Karpas-422 (cell line): ENCODE data around the gene HEPHL1. TPM values are rescaled to one million over a fixed set of nuclear protein-coding genes. Genes with fewer than 3 reads are reported as not detected.

Experiments
- DNase-seq: peaks from one replicate; pipeline ENCODE4 v3.0.0-alpha.2; 2015
- H2AFZ ChIP-seq: fragments of 200-600 bp; sonication (generic); 2 replicates; pipeline ENCODE4 v1.6.1; 2014; ENCODE audit warnings: antibody characterized with exemption, low read length, mixed read lengths
- H3K27ac ChIP-seq: fragments of 200-600 bp; sonication (generic); 2 replicates; pipeline ENCODE4 v1.5.1; 2014; ENCODE audit warnings: mild to moderate bottlenecking, low read length, moderate library complexity
- H3K27me3 ChIP-seq: fragments of 200-600 bp; sonication (generic); 2 replicates; pipeline ENCODE4 v1.6.1; 2014; ENCODE audit warnings: low read length, mixed read lengths
- H3K36me3 ChIP-seq: fragments of 200-600 bp; sonication (generic); 2 replicates; pipeline ENCODE4 v1.6.1; 2014; ENCODE audit warnings: low read length, mixed read lengths; ENCODE audit not compliant: insufficient read depth
- H3K4me1 ChIP-seq: fragments of 200-600 bp; sonication (generic); 2 replicates; pipeline ENCODE4 v1.6.1; 2014; ENCODE audit warnings: mild to moderate bottlenecking, low read length, mixed read lengths
- H3K4me2 ChIP-seq: fragments of 200-600 bp; sonication (generic); 2 replicates; pipeline ENCODE4 v1.6.1; 2014; ENCODE audit warnings: low read length, low read depth, mild to moderate bottlenecking; ENCODE audit not compliant: poor library complexity, severe bottlenecking
- H3K4me3 ChIP-seq: fragments of 200-600 bp; sonication (generic); 2 replicates; pipeline ENCODE4 v1.5.1; 2014; ENCODE audit warnings: mild to moderate bottlenecking, antibody characterized with exemption, low read length, mixed read lengths
- H3K79me2 ChIP-seq: fragments of 200-600 bp; sonication (generic); 2 replicates; pipeline ENCODE4 v1.6.1; 2014; ENCODE audit warnings: mild to moderate bottlenecking, low read length, mixed read lengths
- H3K9ac ChIP-seq: fragments of 200-600 bp; sonication (generic); 2 replicates; pipeline ENCODE4 v1.6.0; 2014; ENCODE audit warnings: low read length
- H3K9me2 ChIP-seq: fragments of 200-600 bp; sonication (generic), shearing (Covaris generic); replicated peaks from 2 replicates; pipeline ENCODE4 v1.6.0; 2014; ENCODE audit warnings: mild to moderate bottlenecking, low read length, moderate library complexity; ENCODE audit not compliant: insufficient read depth
- H3K9me3 ChIP-seq: fragments of 300-700, 200-600 bp; sonication (generic); 2 replicates; pipeline ENCODE4 v1.6.1; 2014; ENCODE audit warnings: low read length, mixed read lengths
- H4K20me1 ChIP-seq: fragments of 200-600 bp; sonication (generic); 2 replicates; pipeline ENCODE4 v1.6.1; 2014; ENCODE audit warnings: mild to moderate bottlenecking, antibody characterized with exemption, low read length, low read depth; ENCODE audit not compliant: insufficient read depth
- total RNA-seq: library from RNA; depleted of rRNA; stranded (reverse); fragments of >200 nt; shearing (Covaris generic); gene quantifications from 2 replicates; pipeline ENCODE4 v1.2.3, GENCODE V29; 2014; ENCODE audit warnings: low replicate concordance

The HEPHL1 gene
- total RNA-seq, 1 experiment from 2014 or later, result not detected

- H3K4me2 ChIP-seq, result no peak overlapping the region
- 0 out of 2 replicates have a peak, but pooled peaks cover 8% of the 10 kb centered on the region for H3K79me2 ChIP-seq
- H3K9me3 ChIP-seq, result no peaks in the 10 kb centered on the region
- H3K4me1 ChIP-seq, result no peaks in the 10 kb centered on the region
- H3K27me3 ChIP-seq, result no peaks in the 10 kb centered on the region
- no peak for DNase-seq
- H2AFZ ChIP-seq, result no peak overlapping the region
- no peaks in the 10 kb centered on the region for H3K9me2 ChIP-seq
- H3K4me3 ChIP-seq, result no peak overlapping the region
- H3K27ac ChIP-seq, result no peak overlapping the region
- H3K36me3 ChIP-seq, result no peaks in the 10 kb centered on the region
- H4K20me1 ChIP-seq, result peaks cover 95% of the 10 kb centered on the region
- no peak overlapping the region for H3K9ac ChIP-seq
Measured at GRCh38 chr11:94144216-94144615, 123.1 kb downstream of the HEPHL1 start.

- peaks cover 96% of the 10 kb centered on the region for H4K20me1 ChIP-seq
- H3K27me3 ChIP-seq, result no peaks in the 10 kb centered on the region
- H3K27ac ChIP-seq, result no peak overlapping the region
- no peak for DNase-seq
- H3K4me3 ChIP-seq, result no peak overlapping the region
- H3K4me2 ChIP-seq, result no peak overlapping the region
- H3K9me3 ChIP-seq, result no peaks in the 10 kb centered on the region
- 0 out of 2 replicates have a peak, but pooled peaks cover 5% of the 10 kb centered on the region for H3K79me2 ChIP-seq
- H3K36me3 ChIP-seq, result no peaks in the 10 kb centered on the region
- no peak overlapping the region for H2AFZ ChIP-seq
- H3K9ac ChIP-seq, result no peak overlapping the region
- no peaks in the 10 kb centered on the region for H3K4me1 ChIP-seq
- no peaks in the 10 kb centered on the region for H3K9me2 ChIP-seq
Measured at GRCh38 chr11:94144664-94145063, 123.5 kb downstream of the HEPHL1 start.

GRCh38 chr11:94145431-94145830, 124.3 kb downstream of the HEPHL1 start:
- Histone ChIP-seq H3K4me2 (no peak overlapping the region), H2AFZ (no peak overlapping the region), H3K4me3 (no peak overlapping the region), H3K79me2 (0 out of 2 replicates have a peak, but pooled peaks cover 4% of the 10 kb centered on the region), H3K27ac (no peak overlapping the region), H3K9ac (no peak overlapping the region), H4K20me1 (peaks cover 96% of the 10 kb centered on the region), H3K27me3 (no peaks in the 10 kb centered on the region), H3K4me1 (no peaks in the 10 kb centered on the region), H3K9me2 (no peaks in the 10 kb centered on the region), H3K36me3 (no peaks in the 10 kb centered on the region), H3K9me3 (no peaks in the 10 kb centered on the region)
- no peak for DNase-seq

- H3K9me2 ChIP-seq, result no peaks in the 10 kb centered on the region
- DNase-seq, result no peak
- H3K4me2 ChIP-seq, result no peak overlapping the region
- H3K4me3 ChIP-seq, result no peak overlapping the region
- no peaks in the 10 kb centered on the region for H3K9me3 ChIP-seq
- no peak overlapping the region for H3K9ac ChIP-seq
- no peaks in the 10 kb centered on the region for H3K27me3 ChIP-seq
- no peak overlapping the region for H3K27ac ChIP-seq
- H3K79me2 ChIP-seq, result 0 out of 2 replicates have a peak, but pooled peaks cover 3% of the 10 kb centered on the region
- peaks cover 4% of the 10 kb centered on the region for H3K4me1 ChIP-seq
- H3K36me3 ChIP-seq, result no peaks in the 10 kb centered on the region
- H2AFZ ChIP-seq, result no peak overlapping the region
- H4K20me1 ChIP-seq, result peaks cover 98% of the 10 kb centered on the region
Measured at GRCh38 chr11:94145916-94146315, 124.8 kb downstream of the HEPHL1 start.

GRCh38 chr11:94147433-94147845, 126.3 kb downstream of the HEPHL1 start:
- DNase-seq, result no peak
- H3K4me2 ChIP-seq, result no peak overlapping the region
- H3K79me2 ChIP-seq, result no peaks in the 10 kb centered on the region
- no peaks in the 10 kb centered on the region for H3K36me3 ChIP-seq
- no peak overlapping the region for H3K27ac ChIP-seq
- H3K4me3 ChIP-seq, result no peak overlapping the region
- no peak overlapping the region for H3K9ac ChIP-seq
- H4K20me1 ChIP-seq, result peaks cover 98% of the 10 kb centered on the region
- H3K9me3 ChIP-seq, result no peaks in the 10 kb centered on the region
- H3K4me1 ChIP-seq, result peaks cover 7% of the 10 kb centered on the region
- H3K27me3 ChIP-seq, result no peaks in the 10 kb centered on the region
- H2AFZ ChIP-seq, result no peak overlapping the region
- H3K9me2 ChIP-seq, result no peaks in the 10 kb centered on the region

GRCh38 chr11:94148189-94148588, 127.0 kb downstream of the HEPHL1 start:
- no peak overlapping the region for H2AFZ ChIP-seq
- H3K4me3 ChIP-seq, result no peak overlapping the region
- H3K27ac ChIP-seq, result no peak overlapping the region
- peaks cover 7% of the 10 kb centered on the region for H3K4me1 ChIP-seq
- H3K9me2 ChIP-seq, result no peaks in the 10 kb centered on the region
- H4K20me1 ChIP-seq, result peaks cover 98% of the 10 kb centered on the region
- no peaks in the 10 kb centered on the region for H3K79me2 ChIP-seq
- no peaks in the 10 kb centered on the region for H3K36me3 ChIP-seq
- no peaks in the 10 kb centered on the region for H3K9me3 ChIP-seq
- no peak overlapping the region for H3K4me2 ChIP-seq
- no peaks in the 10 kb centered on the region for H3K27me3 ChIP-seq
- no peak overlapping the region for H3K9ac ChIP-seq
- no peak for DNase-seq

GRCh38 chr11:94149431-94150017, 128.4 kb downstream of the HEPHL1 start:
- DNase-seq, result no peak
- H3K27ac ChIP-seq, result no peak overlapping the region
- H3K27me3 ChIP-seq, result no peaks in the 10 kb centered on the region
- peaks cover 94% of the 10 kb centered on the region for H4K20me1 ChIP-seq
- H3K4me3 ChIP-seq, result no peak overlapping the region
- H3K9ac ChIP-seq, result no peak overlapping the region
- no peaks in the 10 kb centered on the region for H3K9me3 ChIP-seq
- H3K79me2 ChIP-seq, result no peaks in the 10 kb centered on the region
- no peaks in the 10 kb centered on the region for H3K9me2 ChIP-seq
- no peak overlapping the region for H3K4me2 ChIP-seq
- no peaks in the 10 kb centered on the region for H3K36me3 ChIP-seq
- H2AFZ ChIP-seq, result no peak overlapping the region
- H3K4me1 ChIP-seq, result peaks cover 7% of the 10 kb centered on the region

GRCh38 chr11:94150056-94150455, 128.9 kb downstream of the HEPHL1 start:
- no peaks in the 10 kb centered on the region for H3K79me2 ChIP-seq
- no peak overlapping the region for H3K4me3 ChIP-seq
- no peak for DNase-seq
- no peaks in the 10 kb centered on the region for H3K27me3 ChIP-seq
- H3K27ac ChIP-seq, result no peak overlapping the region
- peaks cover 7% of the 10 kb centered on the region for H3K4me1 ChIP-seq
- H3K36me3 ChIP-seq, result no peaks in the 10 kb centered on the region
- H4K20me1 ChIP-seq, result peaks cover 88% of the 10 kb centered on the region
- H3K9me3 ChIP-seq, result no peaks in the 10 kb centered on the region
- H3K9ac ChIP-seq, result no peak overlapping the region
- no peak overlapping the region for H3K4me2 ChIP-seq
- no peaks in the 10 kb centered on the region for H3K9me2 ChIP-seq
- no peak overlapping the region for H2AFZ ChIP-seq
